Glutamatergic neuron (in vitro differentiated cells): Measurements from ENCODE around the gene LYST. TPM values are rescaled to one million over a fixed set of nuclear protein-coding genes. Genes with fewer than 3 reads are reported as not detected.

ENCODE experiments used
- DNase-seq: peaks from one replicate; pipeline ENCODE4 v3.0.0; 2022
- H3K27ac Mint-ChIP-seq: one replicate; pipeline ENCODE4 v1.8.0; 2020; ENCODE audit warnings: mild to moderate bottlenecking, mixed read lengths, inconsistent platforms; ENCODE audit not compliant: unreplicated experiment
- H3K27me3 Mint-ChIP-seq: one replicate; pipeline ENCODE4 v1.8.0; 2020; ENCODE audit warnings: mild to moderate bottlenecking, moderate library complexity, mixed read lengths, inconsistent platforms; ENCODE audit not compliant: unreplicated experiment
- H3K36me3 Mint-ChIP-seq: one replicate; pipeline ENCODE4 v1.8.0; 2020; ENCODE audit warnings: mild to moderate bottlenecking, mixed read lengths, inconsistent platforms; ENCODE audit not compliant: unreplicated experiment
- H3K4me1 Mint-ChIP-seq: one replicate; pipeline ENCODE4 v1.8.0; 2020; ENCODE audit warnings: mild to moderate bottlenecking, low read depth, mixed read lengths, inconsistent platforms; ENCODE audit not compliant: unreplicated experiment
- H3K4me3 Mint-ChIP-seq: one replicate; pipeline ENCODE4 v1.8.0; 2020; ENCODE audit warnings: mild to moderate bottlenecking, mixed read lengths, inconsistent platforms; ENCODE audit not compliant: unreplicated experiment
- H3K9me3 Mint-ChIP-seq: one replicate; pipeline ENCODE4 v1.8.0; 2020; ENCODE audit warnings: mild to moderate bottlenecking, moderate library complexity, mixed read lengths, inconsistent platforms; ENCODE audit not compliant: unreplicated experiment
- CTCF ChIP-seq: fragments of 200-600 bp; sonication (generic); IDR thresholded peaks from one replicate; pipeline ENCODE4 v1.5.0; 2021; ENCODE audit not compliant: partially characterized antibody, unreplicated experiment
- total RNA-seq: library from RNA; stranded (reverse); fragmentation: NEBNext Ultra II Directional; extraction: Animal tissue kit (Norgen Biotek cat#: 25700); gene quantifications from one replicate; pipeline ENCODE4 v1.2.1, GENCODE V29; 2021; ENCODE audit not compliant: unreplicated experiment

Gene LYST
- total RNA-seq, 1 donor from 2014 or later: 33.6 TPM

GRCh38 chr1:235670157-235670776 is 196.4 kb downstream of the LYST start:
- no peak for DNase-seq
- H3K27ac Mint-ChIP-seq: no peak overlapping the region
- H3K27me3 Mint-ChIP-seq: peaks cover 2% of the 10 kb centered on the region
- H3K4me1 Mint-ChIP-seq: no peaks in the 10 kb centered on the region
- TF ChIP-seq CTCF: no peak
- H3K4me3 Mint-ChIP-seq: no peak overlapping the region
- H3K36me3 Mint-ChIP-seq: peaks cover 58% of the 10 kb centered on the region
- H3K9me3 Mint-ChIP-seq: peaks cover 8% of the 10 kb centered on the region

- Mint-ChIP-seq H3K9me3 (peaks cover 10% of the 10 kb centered on the region), H3K4me3 (no peak overlapping the region), H3K27me3 (peaks cover 2% of the 10 kb centered on the region), H3K27ac (no peak overlapping the region), H3K36me3 (peaks cover 51% of the 10 kb centered on the region), H3K4me1 (no peaks in the 10 kb centered on the region)
- TF ChIP-seq CTCF: no peak
- no peak for DNase-seq
These were observed 197.4 kb downstream of the LYST start for GRCh38 chr1:235669277-235669676.

GRCh38 chr1:235663628-235664027 is 203.1 kb downstream of the LYST start:
- Mint-ChIP-seq H3K27ac (no peak overlapping the region), H3K9me3 (peaks cover 2% of the 10 kb centered on the region), H3K4me3 (no peak overlapping the region), H3K36me3 (peaks cover 3% of the 10 kb centered on the region), H3K4me1 (no peaks in the 10 kb centered on the region), H3K27me3 (no peaks in the 10 kb centered on the region)
- TF ChIP-seq CTCF: no peak
- DNase-seq: no peak

- no peak for DNase-seq
- TF ChIP-seq CTCF: no peak
- H3K36me3 Mint-ChIP-seq: no peaks in the 10 kb centered on the region
- no peaks in the 10 kb centered on the region for H3K27me3 Mint-ChIP-seq
- no peak overlapping the region for H3K27ac Mint-ChIP-seq
- H3K9me3 Mint-ChIP-seq: peaks cover 3% of the 10 kb centered on the region
- H3K4me1 Mint-ChIP-seq: peaks cover 4% of the 10 kb centered on the region
- H3K4me3 Mint-ChIP-seq: no peak overlapping the region
These were observed 205.1 kb downstream of the LYST start for GRCh38 chr1:235661568-235661967.

GRCh38 chr1:235659186-235659771 is 207.4 kb downstream of the LYST start:
- TF ChIP-seq CTCF: no peak
- Mint-ChIP-seq H3K27ac (no peak overlapping the region), H3K27me3 (no peaks in the 10 kb centered on the region), H3K4me1 (peaks cover 4% of the 10 kb centered on the region), H3K4me3 (no peak overlapping the region), H3K36me3 (no peaks in the 10 kb centered on the region), H3K9me3 (peaks cover 1% of the 10 kb centered on the region)
- no peak for DNase-seq
